Panc1 (cell line): ENCODE data around the gene NPC1L1. TPM values are rescaled to one million over a fixed set of nuclear protein-coding genes. Genes with fewer than 3 reads are reported as not detected.

ENCODE experiments used
- ATAC-seq: fragments of 200-7000 bp; cut with Tn5 transposase; 2 replicates; pipeline ENCODE4 v1.9.1; 2020; ENCODE audit warnings: mild to moderate bottlenecking, moderate library complexity
- BruUV-seq: library from RNA; stranded (reverse); fragments of 400-500 nt; replicated peaks from 2 replicates; lab custom pipeline; 2021; lab: Mats Ljungman, UMichigan
- CTCF ChIA-PET: fragments of 300-600 bp; sonication (Branson Sonifier 250); formaldehyde crosslinking; loops from one replicate; lab custom pipeline; 2022; ENCODE audit warnings: antibody characterized with exemption; lab: Charles Lee
- POLR2A ChIA-PET: fragments of 300-600 bp; sonication (Branson Sonifier 250); formaldehyde crosslinking; loops from one replicate; lab custom pipeline; 2022; ENCODE audit warnings: antibody characterized with exemption; lab: Charles Lee
- DNase-seq: peaks from one replicate; pipeline ENCODE4 v3.0.0-alpha.2; 2010; ENCODE audit warnings: low read depth, low spot score
- H3K27ac ChIP-seq: 2 replicates; pipeline ENCODE4 v1.5.1; 2011; ENCODE audit warnings: mild to moderate bottlenecking, low read length, inconsistent platforms
- H3K27me3 ChIP-seq: fragments of 200-500 bp; sonication (Bioruptor generic); 2 replicates; pipeline ENCODE4 v1.6.0; 2014; ENCODE audit warnings: low read length, inconsistent platforms; ENCODE audit not compliant: control insufficient read depth, insufficient read depth
- H3K36me3 ChIP-seq: fragments of 200-500 bp; sonication (Bioruptor generic); 2 replicates; pipeline ENCODE4 v1.5.1; 2014; ENCODE audit warnings: inconsistent platforms, mild to moderate bottlenecking, low read length, moderate library complexity; ENCODE audit not compliant: control insufficient read depth, insufficient read depth
- H3K4me1 ChIP-seq: 2 replicates; pipeline ENCODE4 v1.5.1; 2011; ENCODE audit warnings: inconsistent platforms, mild to moderate bottlenecking, low read length, moderate library complexity; ENCODE audit not compliant: control insufficient read depth, insufficient read depth
- H3K4me3 ChIP-seq, 2 experiments: 2 replicates each; pipeline ENCODE4 v1.5.1; 2011 to 2012; ENCODE audit warnings: low read depth in 2 of 2, low read length in 2 of 2, mild to moderate bottlenecking in 2 of 2, inconsistent platforms in 1 of 2, moderate library complexity in 1 of 2
- H3K9me3 ChIP-seq: fragments of 200-500 bp; sonication (Bioruptor generic); 2 replicates; pipeline ENCODE4 v1.5.1; 2014; ENCODE audit warnings: low read depth, mild to moderate bottlenecking, inconsistent platforms, low read length, moderate library complexity; ENCODE audit not compliant: control insufficient read depth, insufficient read depth
- POLR2AphosphoS5 ChIP-seq: IDR thresholded peaks from 2 replicates; pipeline ENCODE4 v1.6.1; 2012; ENCODE audit warnings: mild to moderate bottlenecking, low read depth, low read length, moderate library complexity
- SIN3A ChIP-seq: IDR thresholded peaks from 2 replicates; pipeline ENCODE4 v1.6.1; 2012; ENCODE audit warnings: low read depth, mild to moderate bottlenecking, low read length, moderate library complexity, borderline replicate concordance; ENCODE audit not compliant: insufficient read depth
- TCF7L2 ChIP-seq: IDR thresholded peaks from 2 replicates; pipeline ENCODE4 v1.6.1; 2011; ENCODE audit warnings: mild to moderate bottlenecking, low read depth, low read length, inconsistent platforms
- in situ Hi-C: cut with HindIII; loops from 2 replicates; pipeline ENCODE4 v1.10.0; 2016; ENCODE audit warnings: low sequenced_read_pairs, low pct_unique_long_range_greater_than_20kb
- intact Hi-C: fragments of 100-400 bp; cut with micrococcal nuclease; formaldehyde crosslinking; loops from one replicate; pipeline ENCODE4 v1.10.0; 2022; ENCODE audit not compliant: unreplicated experiment
- total RNA-seq: library from RNA; stranded (reverse); gene quantifications from one replicate; pipeline ENCODE4 v1.2.1, GENCODE V29; 2021; ENCODE audit not compliant: unreplicated experiment
- TF ChIP-seq, protein P1 (sequence below): fragments of 450-650 bp; IDR thresholded peaks from 2 replicates; pipeline ENCODE4 v1.5.1; 2017; ENCODE audit warnings: mild to moderate bottlenecking
- TF ChIP-seq, protein P2 (sequence below), 2 experiments: IDR thresholded peaks; 2 replicates each; pipeline ENCODE4 v1.6.1; 2011 to 2012; ENCODE audit warnings: low read depth in 2 of 2, control low read depth in 1 of 2, low read length in 1 of 2, mild to moderate bottlenecking in 1 of 2, moderate library complexity in 1 of 2; ENCODE audit not compliant: insufficient read depth in 1 of 2

NPC1L1 gene
- total RNA-seq, 1 experiment from 2014 or later = not detected

DNA sequence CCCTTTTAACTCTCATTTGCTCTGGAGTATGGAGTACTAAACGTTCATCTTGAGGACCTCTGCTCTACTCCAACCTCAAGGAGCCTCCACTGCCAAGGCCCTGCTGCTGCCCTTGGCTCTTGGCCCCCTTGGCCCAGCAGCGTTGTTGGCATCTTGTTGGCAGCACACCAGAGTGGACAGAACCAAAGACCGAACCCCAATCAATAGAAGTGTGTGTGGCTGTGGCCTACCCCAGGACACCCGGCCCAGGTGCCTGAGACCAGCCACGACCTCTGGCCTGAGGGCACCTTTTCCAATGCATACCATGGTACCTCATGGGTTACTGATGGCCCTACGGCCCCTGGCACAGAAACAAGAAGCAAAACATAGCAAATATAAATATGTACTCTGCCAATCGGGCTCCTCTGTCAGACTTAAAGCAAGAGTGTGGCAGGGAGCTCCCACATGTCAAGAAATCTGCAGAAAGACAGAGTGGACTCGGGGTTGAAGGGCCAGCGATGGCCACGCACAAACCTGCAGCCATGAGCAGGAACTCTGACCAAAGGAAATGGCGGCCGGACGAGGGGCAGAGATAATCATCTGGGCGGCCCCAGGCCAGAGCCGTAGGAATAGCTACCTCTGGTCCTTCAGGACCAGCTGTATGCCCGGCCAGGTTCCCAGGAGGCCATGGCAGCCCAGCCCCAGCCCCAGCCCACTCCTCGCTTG, 2.9 kb downstream of the NPC1L1 start:
- DNase-seq = no peak
- Histone ChIP-seq H3K36me3 (no peaks in the 10 kb centered on the region), H3K27ac (no peak overlapping the region), H3K9me3 (no peaks in the 10 kb centered on the region), H3K27me3 (no peaks in the 10 kb centered on the region), H3K4me1 (no peaks in the 10 kb centered on the region), H3K4me3 (no peak overlapping the region)
- POLR2A ChIA-PET = interaction anchor here (1.1 kb wide), 1 partner anchor 47 kb away, joined by 6 read pairs; no protein-coding TSS in a partner anchor
- TF ChIP-seq SIN3A (no peak), POLR2AphosphoS5 (no peak), TCF7L2 (no peak)
- TF ChIP-seq, protein P1, sequence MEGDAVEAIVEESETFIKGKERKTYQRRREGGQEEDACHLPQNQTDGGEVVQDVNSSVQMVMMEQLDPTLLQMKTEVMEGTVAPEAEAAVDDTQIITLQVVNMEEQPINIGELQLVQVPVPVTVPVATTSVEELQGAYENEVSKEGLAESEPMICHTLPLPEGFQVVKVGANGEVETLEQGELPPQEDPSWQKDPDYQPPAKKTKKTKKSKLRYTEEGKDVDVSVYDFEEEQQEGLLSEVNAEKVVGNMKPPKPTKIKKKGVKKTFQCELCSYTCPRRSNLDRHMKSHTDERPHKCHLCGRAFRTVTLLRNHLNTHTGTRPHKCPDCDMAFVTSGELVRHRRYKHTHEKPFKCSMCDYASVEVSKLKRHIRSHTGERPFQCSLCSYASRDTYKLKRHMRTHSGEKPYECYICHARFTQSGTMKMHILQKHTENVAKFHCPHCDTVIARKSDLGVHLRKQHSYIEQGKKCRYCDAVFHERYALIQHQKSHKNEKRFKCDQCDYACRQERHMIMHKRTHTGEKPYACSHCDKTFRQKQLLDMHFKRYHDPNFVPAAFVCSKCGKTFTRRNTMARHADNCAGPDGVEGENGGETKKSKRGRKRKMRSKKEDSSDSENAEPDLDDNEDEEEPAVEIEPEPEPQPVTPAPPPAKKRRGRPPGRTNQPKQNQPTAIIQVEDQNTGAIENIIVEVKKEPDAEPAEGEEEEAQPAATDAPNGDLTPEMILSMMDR = no peak
- TF ChIP-seq, protein P2, sequence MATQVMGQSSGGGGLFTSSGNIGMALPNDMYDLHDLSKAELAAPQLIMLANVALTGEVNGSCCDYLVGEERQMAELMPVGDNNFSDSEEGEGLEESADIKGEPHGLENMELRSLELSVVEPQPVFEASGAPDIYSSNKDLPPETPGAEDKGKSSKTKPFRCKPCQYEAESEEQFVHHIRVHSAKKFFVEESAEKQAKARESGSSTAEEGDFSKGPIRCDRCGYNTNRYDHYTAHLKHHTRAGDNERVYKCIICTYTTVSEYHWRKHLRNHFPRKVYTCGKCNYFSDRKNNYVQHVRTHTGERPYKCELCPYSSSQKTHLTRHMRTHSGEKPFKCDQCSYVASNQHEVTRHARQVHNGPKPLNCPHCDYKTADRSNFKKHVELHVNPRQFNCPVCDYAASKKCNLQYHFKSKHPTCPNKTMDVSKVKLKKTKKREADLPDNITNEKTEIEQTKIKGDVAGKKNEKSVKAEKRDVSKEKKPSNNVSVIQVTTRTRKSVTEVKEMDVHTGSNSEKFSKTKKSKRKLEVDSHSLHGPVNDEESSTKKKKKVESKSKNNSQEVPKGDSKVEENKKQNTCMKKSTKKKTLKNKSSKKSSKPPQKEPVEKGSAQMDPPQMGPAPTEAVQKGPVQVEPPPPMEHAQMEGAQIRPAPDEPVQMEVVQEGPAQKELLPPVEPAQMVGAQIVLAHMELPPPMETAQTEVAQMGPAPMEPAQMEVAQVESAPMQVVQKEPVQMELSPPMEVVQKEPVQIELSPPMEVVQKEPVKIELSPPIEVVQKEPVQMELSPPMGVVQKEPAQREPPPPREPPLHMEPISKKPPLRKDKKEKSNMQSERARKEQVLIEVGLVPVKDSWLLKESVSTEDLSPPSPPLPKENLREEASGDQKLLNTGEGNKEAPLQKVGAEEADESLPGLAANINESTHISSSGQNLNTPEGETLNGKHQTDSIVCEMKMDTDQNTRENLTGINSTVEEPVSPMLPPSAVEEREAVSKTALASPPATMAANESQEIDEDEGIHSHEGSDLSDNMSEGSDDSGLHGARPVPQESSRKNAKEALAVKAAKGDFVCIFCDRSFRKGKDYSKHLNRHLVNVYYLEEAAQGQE (IDR thresholded peaks at IDR 0.05; ENCODE audit: insufficient read depth in 1 of 2, low read depth in 2 of 2, low read length in 1 of 2) = no peak
- in situ Hi-C loops (no loop called here), intact Hi-C loops (no loop called here)
- CTCF ChIA-PET = no interaction called here
- no TSS peak for BruUV-seq
- no peak for ATAC-seq

DNA sequence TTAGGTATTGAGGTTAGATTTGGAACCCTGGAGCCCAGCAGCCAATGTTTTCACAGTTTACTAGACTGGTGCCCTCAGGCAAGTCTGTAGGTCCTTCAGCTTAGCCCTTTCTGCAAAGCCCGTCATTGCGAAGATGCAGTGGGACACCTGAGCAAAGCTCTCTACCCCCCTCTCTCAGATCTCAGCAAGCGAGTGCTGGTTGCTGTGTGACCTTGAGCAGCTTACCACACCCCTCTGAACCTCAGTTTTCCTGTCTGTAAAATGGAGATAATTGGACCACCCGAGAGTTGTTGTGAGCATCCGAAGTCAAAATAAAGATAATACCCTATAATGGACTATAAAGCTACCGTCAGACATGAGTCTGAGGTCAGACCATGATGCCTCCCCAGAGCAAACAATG, 3.7 kb downstream of the NPC1L1 start:
- Histone ChIP-seq H3K4me1 (no peaks in the 10 kb centered on the region), H3K36me3 (no peaks in the 10 kb centered on the region), H3K27ac (no peak overlapping the region), H3K4me3 (no peak overlapping the region), H3K27me3 (no peaks in the 10 kb centered on the region), H3K9me3 (no peaks in the 10 kb centered on the region)
- TF ChIP-seq POLR2AphosphoS5 (no peak), TCF7L2 (no peak), SIN3A (no peak)
- TF ChIP-seq, protein P2 (IDR thresholded peaks at IDR 0.05; ENCODE audit: insufficient read depth in 1 of 2, low read depth in 2 of 2, low read length in 1 of 2) = no peak
- TF ChIP-seq, protein P1 = no peak
- DNase-seq (no peak), ATAC-seq (no peak)
- no TSS peak for BruUV-seq
- intact Hi-C loops = no loop called here
- POLR2A ChIA-PET = no interaction called here
- CTCF ChIA-PET = no interaction called here
- in situ Hi-C loops = no loop called here
